ENCODE results near the gene PHACTR3.

PHACTR3 gene

GRCh38 chr20:59672576-59672975, 68.2 kb downstream of the PHACTR3 start:
- no peak for DNase-seq (ENCODE audit: low spot score)

GRCh38 chr20:59673288-59673997, 69.1 kb downstream of the PHACTR3 start:
- DNase-seq (ENCODE audit: low spot score): no peak

GRCh38 chr20:59673998-59674445, 69.7 kb downstream of the PHACTR3 start:
- DNase-seq (ENCODE audit: low spot score): no peak

- DNase-seq (ENCODE audit: low spot score): no peak
Observed at GRCh38 chr20:59676126-59676850, 71.9 kb downstream of the PHACTR3 start.

GRCh38 chr20:59676851-59677182, 72.5 kb downstream of the PHACTR3 start:
- no peak for DNase-seq (ENCODE audit: low spot score)

- no peak for DNase-seq (ENCODE audit: low spot score)
Observed at GRCh38 chr20:59677586-59677985, 73.2 kb downstream of the PHACTR3 start.

GRCh38 chr20:59678288-59678687, 73.9 kb downstream of the PHACTR3 start:
- no peak for DNase-seq (ENCODE audit: low spot score)

GRCh38 chr20:59678951-59679350, 74.6 kb downstream of the PHACTR3 start:
- no peak for DNase-seq (ENCODE audit: low spot score)

- DNase-seq (ENCODE audit: low spot score): no peak
Observed at GRCh38 chr20:59680148-59680650, 75.9 kb downstream of the PHACTR3 start.

- DNase-seq (ENCODE audit: low spot score): no peak
Observed at GRCh38 chr20:59680852-59681251, 76.5 kb downstream of the PHACTR3 start.

- DNase-seq (ENCODE audit: low spot score): no peak
Observed at GRCh38 chr20:59682603-59683002, 78.3 kb downstream of the PHACTR3 start.

- no peak for DNase-seq (ENCODE audit: low spot score)
Observed at GRCh38 chr20:59683181-59683580, 78.8 kb downstream of the PHACTR3 start.

- no peak for DNase-seq (ENCODE audit: low spot score)
Observed at GRCh38 chr20:59684685-59685242, 80.4 kb downstream of the PHACTR3 start.

GRCh38 chr20:59686404-59687346, 82.3 kb downstream of the PHACTR3 start:
- no peak for DNase-seq (ENCODE audit: low spot score)

- DNase-seq (ENCODE audit: low spot score): no peak
Observed at GRCh38 chr20:59688356-59688755, 84.0 kb downstream of the PHACTR3 start.

GRCh38 chr20:59688999-59689398, 84.7 kb downstream of the PHACTR3 start:
- no peak for DNase-seq (ENCODE audit: low spot score)

- no peak for DNase-seq (ENCODE audit: low spot score)
Observed at GRCh38 chr20:59690101-59690500, 85.8 kb downstream of the PHACTR3 start.

- DNase-seq (ENCODE audit: low spot score): no peak
Observed at GRCh38 chr20:59690976-59691375, 86.6 kb downstream of the PHACTR3 start.

- DNase-seq (ENCODE audit: low spot score): no peak
Observed at GRCh38 chr20:59692139-59692538, 87.8 kb downstream of the PHACTR3 start.

GRCh38 chr20:59693587-59693986, 89.2 kb downstream of the PHACTR3 start:
- DNase-seq (ENCODE audit: low spot score): no peak

GRCh38 chr20:59696476-59696875, 92.1 kb downstream of the PHACTR3 start:
- DNase-seq (ENCODE audit: low spot score): no peak

- DNase-seq (ENCODE audit: low spot score): no peak
Observed at GRCh38 chr20:59697068-59697467, 92.7 kb downstream of the PHACTR3 start.
